ENCODE measurements around the gene PPM1A.
A peak's percentile ranks its signal among the peaks of the same experiment; 100 is the strongest.

PPM1A gene

DNA sequence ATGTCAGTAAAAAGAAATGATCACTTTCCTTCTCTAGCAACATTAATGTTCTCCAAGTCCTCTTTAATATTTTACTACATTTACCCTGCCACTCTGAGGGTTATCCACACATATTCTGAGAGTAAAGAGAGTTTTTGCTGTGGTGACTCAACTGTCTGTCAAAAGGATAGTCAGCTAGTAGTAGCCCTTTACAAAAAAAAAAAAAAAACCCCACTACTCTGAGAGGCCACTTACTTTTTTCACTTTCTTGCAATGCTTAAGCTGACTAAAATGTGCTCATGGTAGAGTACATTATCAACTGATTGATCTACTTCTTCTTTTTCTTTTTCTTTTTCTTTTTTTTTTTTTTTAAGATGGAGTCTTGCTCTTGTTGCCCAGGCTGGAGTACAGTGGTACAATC, 27.6 kb upstream of the PPM1A start:
- no peaks in the 10 kb centered on the region for H3K36me3 ChIP-seq
- no peak for DNase-seq
- H3K4me1 ChIP-seq: no peaks in the 10 kb centered on the region
- H3K27me3 ChIP-seq: no peaks in the 10 kb centered on the region
- no peak overlapping the region for H3K4me3 ChIP-seq (ENCODE audit: low read depth, low read length)
- H3K9me3 ChIP-seq: no peaks in the 10 kb centered on the region
- TF ChIP-seq, protein P1, sequence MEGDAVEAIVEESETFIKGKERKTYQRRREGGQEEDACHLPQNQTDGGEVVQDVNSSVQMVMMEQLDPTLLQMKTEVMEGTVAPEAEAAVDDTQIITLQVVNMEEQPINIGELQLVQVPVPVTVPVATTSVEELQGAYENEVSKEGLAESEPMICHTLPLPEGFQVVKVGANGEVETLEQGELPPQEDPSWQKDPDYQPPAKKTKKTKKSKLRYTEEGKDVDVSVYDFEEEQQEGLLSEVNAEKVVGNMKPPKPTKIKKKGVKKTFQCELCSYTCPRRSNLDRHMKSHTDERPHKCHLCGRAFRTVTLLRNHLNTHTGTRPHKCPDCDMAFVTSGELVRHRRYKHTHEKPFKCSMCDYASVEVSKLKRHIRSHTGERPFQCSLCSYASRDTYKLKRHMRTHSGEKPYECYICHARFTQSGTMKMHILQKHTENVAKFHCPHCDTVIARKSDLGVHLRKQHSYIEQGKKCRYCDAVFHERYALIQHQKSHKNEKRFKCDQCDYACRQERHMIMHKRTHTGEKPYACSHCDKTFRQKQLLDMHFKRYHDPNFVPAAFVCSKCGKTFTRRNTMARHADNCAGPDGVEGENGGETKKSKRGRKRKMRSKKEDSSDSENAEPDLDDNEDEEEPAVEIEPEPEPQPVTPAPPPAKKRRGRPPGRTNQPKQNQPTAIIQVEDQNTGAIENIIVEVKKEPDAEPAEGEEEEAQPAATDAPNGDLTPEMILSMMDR (IDR thresholded peaks at IDR 0.05; ENCODE audit: low read depth, low read length): no peak

DNA sequence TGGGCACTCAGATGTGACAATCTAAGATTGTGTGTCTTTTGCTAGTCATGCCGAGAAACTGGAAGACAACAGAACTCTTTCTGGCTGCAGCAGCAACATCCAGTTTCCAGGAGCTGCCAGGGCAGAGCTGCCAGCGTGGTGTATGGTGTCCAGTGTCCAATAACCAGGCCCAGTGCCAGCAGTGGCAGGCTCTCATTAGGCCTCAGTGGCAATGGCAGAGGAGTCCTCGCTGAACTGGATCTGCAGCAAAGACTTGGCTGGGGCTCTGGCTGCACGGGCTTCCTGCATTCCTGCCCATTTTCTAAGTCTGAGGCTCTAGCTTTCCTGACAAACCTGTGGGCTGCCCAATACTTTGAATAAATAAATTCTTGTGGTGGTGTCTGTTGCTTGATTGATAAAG, 26.2 kb upstream of the PPM1A start:
- Histone ChIP-seq H3K9me3 (no peaks in the 10 kb centered on the region), H3K4me1 (no peaks in the 10 kb centered on the region), H3K4me3 (ENCODE audit: low read depth, low read length) (no peak overlapping the region), H3K27me3 (no peaks in the 10 kb centered on the region), H3K36me3 (no peaks in the 10 kb centered on the region)
- DNase-seq: peak; percentile 15
- TF ChIP-seq, protein P1 (IDR thresholded peaks at IDR 0.05; ENCODE audit: low read depth, low read length): no peak

DNA sequence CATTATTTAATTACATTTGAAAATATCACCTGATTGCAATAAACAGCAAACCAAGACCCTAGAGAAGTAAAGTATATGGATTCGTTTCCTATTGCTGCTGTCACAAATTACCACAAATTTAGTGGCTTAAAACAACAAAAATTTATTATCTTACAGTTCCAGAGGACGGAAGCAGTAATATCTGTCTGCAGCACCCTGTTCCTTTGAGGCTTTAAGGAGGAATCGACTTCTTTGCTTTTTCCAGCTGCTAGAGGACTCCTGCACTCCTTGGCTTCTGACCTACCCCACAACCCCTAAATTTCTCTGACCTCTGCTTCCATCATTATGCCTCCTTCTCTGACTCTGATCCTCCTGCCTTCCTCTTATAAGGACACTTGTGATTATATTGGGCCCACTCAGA, 23.8 kb upstream of the PPM1A start:
- H3K36me3 ChIP-seq: no peaks in the 10 kb centered on the region
- no peak for DNase-seq
- H3K27me3 ChIP-seq: no peaks in the 10 kb centered on the region
- TF ChIP-seq, protein P1 (IDR thresholded peaks at IDR 0.05; ENCODE audit: low read depth, low read length): no peak
- H3K4me1 ChIP-seq: no peaks in the 10 kb centered on the region
- H3K4me3 ChIP-seq (ENCODE audit: low read depth, low read length): no peak overlapping the region
- H3K9me3 ChIP-seq: no peaks in the 10 kb centered on the region

DNA sequence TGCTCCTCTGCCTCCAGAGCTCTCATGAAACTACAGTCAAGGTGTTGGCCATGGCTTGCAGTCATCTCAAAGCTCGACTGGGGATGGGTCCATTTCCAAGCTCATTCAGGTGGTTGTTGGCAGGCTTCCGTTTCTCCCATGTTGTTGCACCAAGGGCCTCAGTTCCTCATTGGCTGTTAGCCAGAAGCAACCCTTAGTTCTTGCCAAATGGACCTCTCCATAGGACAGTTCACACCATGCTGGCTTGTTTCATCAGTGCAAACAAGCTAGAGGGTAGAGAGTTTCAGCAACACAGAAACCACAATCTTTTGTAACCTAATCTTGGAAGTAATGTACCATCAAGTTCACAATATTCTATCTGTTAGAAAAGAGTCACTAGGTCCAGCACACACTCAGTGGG, 22.7 kb upstream of the PPM1A start:
- TF ChIP-seq, protein P1 (IDR thresholded peaks at IDR 0.05; ENCODE audit: low read depth, low read length): no peak
- no peak for DNase-seq
- Histone ChIP-seq H3K36me3 (no peaks in the 10 kb centered on the region), H3K9me3 (no peaks in the 10 kb centered on the region), H3K4me1 (no peaks in the 10 kb centered on the region), H3K27me3 (no peaks in the 10 kb centered on the region), H3K4me3 (ENCODE audit: low read depth, low read length) (no peak overlapping the region)

DNA sequence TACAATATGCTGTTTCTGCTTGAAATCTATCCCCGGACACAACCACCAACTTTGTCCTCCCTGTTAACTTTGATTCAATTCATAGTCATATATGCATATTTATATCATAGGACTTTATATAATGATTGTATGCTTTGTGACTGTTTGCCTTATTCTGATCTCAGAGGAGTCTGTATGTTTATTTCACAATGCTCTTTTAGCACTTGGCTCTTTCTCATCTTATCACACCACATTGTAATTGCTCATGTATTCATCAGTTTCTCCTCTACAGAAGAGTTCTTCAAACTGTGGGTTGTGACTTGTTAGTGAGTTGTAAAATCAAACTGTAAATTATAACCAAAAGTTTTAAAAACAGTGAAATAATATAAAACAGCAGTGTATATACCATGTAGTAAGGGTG, 21.7 kb upstream of the PPM1A start:
- H3K36me3 ChIP-seq: no peaks in the 10 kb centered on the region
- no peaks in the 10 kb centered on the region for H3K9me3 ChIP-seq
- no peak for DNase-seq
- H3K4me3 ChIP-seq (ENCODE audit: low read depth, low read length): no peak overlapping the region
- no peaks in the 10 kb centered on the region for H3K4me1 ChIP-seq
- TF ChIP-seq, protein P1 (IDR thresholded peaks at IDR 0.05; ENCODE audit: low read depth, low read length): no peak
- no peaks in the 10 kb centered on the region for H3K27me3 ChIP-seq

DNA sequence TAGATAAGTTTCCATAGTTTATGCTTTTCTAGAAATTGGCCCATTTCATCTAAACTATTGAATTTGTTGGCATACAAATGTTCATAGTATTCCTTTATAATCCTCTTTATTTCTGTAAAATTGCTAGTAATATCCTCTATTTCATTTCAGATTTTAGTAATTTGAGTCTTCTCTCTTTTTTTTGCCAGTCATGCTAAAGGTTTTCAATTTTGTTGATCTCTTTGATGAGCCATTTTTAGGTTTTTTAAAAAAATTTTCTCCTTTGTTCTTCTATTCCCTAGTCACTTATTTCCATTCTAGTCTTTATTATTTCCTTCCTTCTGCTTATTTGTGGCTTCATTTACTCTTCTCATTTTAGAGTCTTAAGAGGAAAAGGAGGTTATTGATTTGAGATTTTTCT, 19.4 kb upstream of the PPM1A start:
- no peak overlapping the region for H3K4me3 ChIP-seq (ENCODE audit: low read depth, low read length)
- TF ChIP-seq, protein P1 (IDR thresholded peaks at IDR 0.05; ENCODE audit: low read depth, low read length): no peak

More for the DNA sequence above, 19.4 kb upstream of the PPM1A start:
- Histone ChIP-seq H3K27me3 (no peaks in the 10 kb centered on the region), H3K9me3 (no peaks in the 10 kb centered on the region), H3K36me3 (no peaks in the 10 kb centered on the region), H3K4me1 (no peaks in the 10 kb centered on the region)
- DNase-seq: no peak
